SK-N-SH (cell line): ENCODE data around the gene SGMS2. TPM values are rescaled to one million over a fixed set of nuclear protein-coding genes. Genes with fewer than 3 reads are reported as not detected.

Source experiments
- CTCF ChIA-PET: fragments of 300-600, 350-600 bp; formaldehyde crosslinking; extraction: SDS; loops from one replicate; lab custom pipeline; 2021; lab: Yijun Ruan, JAX
- POLR2A ChIA-PET: fragments of 350-600 bp; sonication (Branson Sonifier 250); formaldehyde crosslinking; extraction: SDS; loops from one replicate; lab custom pipeline; 2020; ENCODE audit warnings: antibody characterized with exemption, inconsistent platforms; lab: Yijun Ruan, JAX
- DNase-seq: peaks from one replicate; pipeline ENCODE4 v3.0.0; 2012
- H2AFZ ChIP-seq: fragments of 200-600 bp; sonication (generic); 2 replicates; pipeline ENCODE4 v1.8.1; 2016; ENCODE audit warnings: antibody characterized with exemption, mild to moderate bottlenecking, low read depth
- H3F3A ChIP-seq: fragments of 200-600 bp; sonication (generic); replicated peaks from 2 replicates; pipeline ENCODE3; 2016; ENCODE audit warnings: antibody characterized with exemption, mild to moderate bottlenecking; ENCODE audit not compliant: insufficient read depth
- H3K27ac ChIP-seq, 2 experiments: fragments of 200-500 bp in 1 of 2; fragments of 200-600 bp in 1 of 2; sonication (Bioruptor generic) in 1 of 2; sonication (generic), shearing (Covaris generic) in 1 of 2; 2 replicates each; pipeline versions ENCODE4 v1.5.1 to v1.6.1; 2014 to 2016; ENCODE audit warnings: low read depth in 2 of 2, inconsistent platforms in 1 of 2, low read length in 1 of 2, mild to moderate bottlenecking in 1 of 2, mixed read lengths in 1 of 2
- H3K27me3 ChIP-seq: fragments of 200-600 bp; sonication (generic), shearing (Covaris generic); 2 replicates; pipeline ENCODE4 v1.6.1; 2016; ENCODE audit warnings: mixed run types; ENCODE audit not compliant: insufficient read depth
- H3K36me3 ChIP-seq, 2 experiments: fragments of 200-500 bp in 1 of 2; fragments of 200-600 bp in 1 of 2; sonication (Bioruptor generic) in 1 of 2; sonication (generic) in 1 of 2; replicated peaks in 1 of 2; 2 replicates each; pipeline versions ENCODE3 to v1.5.1; 2014 to 2016; ENCODE audit warnings: low read length in 1 of 2, mild to moderate bottlenecking in 1 of 2; ENCODE audit not compliant: insufficient read depth in 2 of 2, control insufficient read depth in 1 of 2
- H3K4me1 ChIP-seq, 2 experiments: fragments of 200-500 bp in 1 of 2; fragments of 200-600 bp in 1 of 2; sonication (Bioruptor generic) in 1 of 2; sonication (generic), shearing (Covaris generic) in 1 of 2; 2 replicates each; pipeline versions ENCODE4 v1.5.1 to v1.6.1; 2014 to 2016; ENCODE audit warnings: low read depth in 1 of 2, low read length in 1 of 2, mixed run types in 1 of 2; ENCODE audit not compliant: insufficient read depth in 2 of 2, control insufficient read depth in 1 of 2
- H3K4me2 ChIP-seq: fragments of 200-600 bp; sonication (generic), shearing (Covaris generic); 2 replicates; pipeline ENCODE4 v1.6.1; 2017; ENCODE audit warnings: mixed run types
- H3K4me3 ChIP-seq, 2 experiments: fragments of 200-500 bp in 1 of 2; fragments of 200-600 bp in 1 of 2; sonication (Bioruptor generic) in 1 of 2; sonication (generic), shearing (Covaris generic) in 1 of 2; 2 replicates each; pipeline versions ENCODE4 v1.5.1 to v1.8.1; 2014 to 2016; ENCODE audit warnings: low read depth in 2 of 2, inconsistent platforms in 1 of 2, low read length in 1 of 2, mild to moderate bottlenecking in 1 of 2, mixed read lengths in 1 of 2, moderate library complexity in 1 of 2
- H3K79me2 ChIP-seq: fragments of 200-600 bp; sonication (generic); 2 replicates; pipeline ENCODE4 v1.8.1; 2017; ENCODE audit warnings: mild to moderate bottlenecking; ENCODE audit not compliant: insufficient read depth
- H3K9ac ChIP-seq: fragments of 200-600 bp; sonication (generic); 2 replicates; pipeline ENCODE4 v1.6.1; 2017; ENCODE audit warnings: mixed run types
- H3K9me2 ChIP-seq: fragments of 200-600 bp; sonication (generic); 2 replicates; pipeline ENCODE4 v1.6.1; 2017; ENCODE audit warnings: mixed run types
- H3K9me3 ChIP-seq: fragments of 200-600 bp; sonication (generic); 2 replicates; pipeline ENCODE4 v1.6.1; 2017; ENCODE audit warnings: mixed run types, mild to moderate bottlenecking, moderate library complexity
- H4K20me1 ChIP-seq: fragments of 200-600 bp; sonication (generic); 2 replicates; pipeline ENCODE4 v1.6.1; 2017; ENCODE audit warnings: mild to moderate bottlenecking, mixed run types; ENCODE audit not compliant: insufficient read depth
- ELF1 ChIP-seq: IDR thresholded peaks from 2 replicates; pipeline ENCODE4 v1.4.0; 2012
- FOXM1 ChIP-seq: IDR thresholded peaks from 2 replicates; pipeline ENCODE4 v1.4.0; 2012; ENCODE audit warnings: low read depth, mild to moderate bottlenecking
- GABPA ChIP-seq: IDR thresholded peaks from 2 replicates; pipeline ENCODE4 v1.4.0; 2012; ENCODE audit warnings: low read depth, mild to moderate bottlenecking
- GATA2 ChIP-seq: sonication (generic); formaldehyde crosslinking; IDR thresholded peaks from 2 replicates; pipeline ENCODE4 v1.5.0; 2020; ENCODE audit warnings: mild to moderate bottlenecking, missing genetic modification reagents
- JUND ChIP-seq: IDR thresholded peaks from 2 replicates; pipeline ENCODE4 v1.4.0; 2012
- MEF2A ChIP-seq: IDR thresholded peaks from 2 replicates; pipeline ENCODE4 v1.4.0; 2012; ENCODE audit warnings: low read depth, borderline replicate concordance
- NFIC ChIP-seq: IDR thresholded peaks from 2 replicates; pipeline ENCODE4 v1.4.0; 2012; ENCODE audit warnings: borderline replicate concordance
- NRF1 ChIP-seq: IDR thresholded peaks from 2 replicates; pipeline ENCODE4 v1.6.1; 2012; ENCODE audit warnings: low read depth, mild to moderate bottlenecking, low read length
- POLR2AphosphoS5 ChIP-seq: IDR thresholded peaks from 2 replicates; pipeline ENCODE4 v1.6.1; 2012; ENCODE audit warnings: low read depth, low read length
- RCOR1 ChIP-seq: fragments of 150-350 bp; IDR thresholded peaks from 2 replicates; pipeline ENCODE4 v1.6.1; 2017; ENCODE audit warnings: antibody characterized with exemption, low read length
- SIN3A ChIP-seq: IDR thresholded peaks from 2 replicates; pipeline ENCODE4 v1.6.1; 2012; ENCODE audit warnings: low read depth, mild to moderate bottlenecking, low read length, moderate library complexity, borderline replicate concordance
- SMC3 ChIP-seq: IDR thresholded peaks from 2 replicates; pipeline ENCODE4 v1.6.1; 2012; ENCODE audit warnings: low read depth, low read length, improper control_type of control experiment
- TEAD4 ChIP-seq: IDR thresholded peaks from 2 replicates; pipeline ENCODE4 v1.4.0; 2012; ENCODE audit warnings: mild to moderate bottlenecking, borderline replicate concordance; ENCODE audit not compliant: insufficient read depth
- YY1 ChIP-seq: IDR thresholded peaks from 2 replicates; pipeline ENCODE4 v1.4.0; 2012; ENCODE audit warnings: low read depth, mild to moderate bottlenecking
- WGBS: methylation state at CpG from one replicate; pipeline ENCODE4 v1.1.6; 2017; ENCODE audit warnings: low lambda C conversion rate; 5-methylcytosine and 5-hydroxymethylcytosine counted together
- polyA plus RNA-seq, 3 experiments: library from polyadenylated mRNA; depleted of rRNA; stranded (reverse); fragments of >200 nt; gene quantifications; 2 replicates each; pipeline ENCODE4 v1.2.3, GENCODE V29; 2012
- TF ChIP-seq, protein P1 (sequence below): IDR thresholded peaks from 2 replicates; pipeline ENCODE4 v1.4.0; 2012; ENCODE audit warnings: low read depth, borderline replicate concordance
- TF ChIP-seq, protein P2 (sequence below): fragments of 150-350 bp; IDR thresholded peaks from 2 replicates; pipeline ENCODE4 v1.6.1; 2017; ENCODE audit warnings: antibody characterized with exemption, low read length, low read depth, borderline replicate concordance
- TF ChIP-seq, protein P3 (sequence below): IDR thresholded peaks from 2 replicates; pipeline ENCODE4 v1.4.0; 2012; ENCODE audit warnings: low read depth
- TF ChIP-seq, protein P4 (sequence below): IDR thresholded peaks from 2 replicates; pipeline ENCODE4 v1.4.0; 2012; ENCODE audit warnings: low read depth, borderline replicate concordance
- TF ChIP-seq, protein P5 (sequence below): fragments of 200-600 bp; sonication (generic); IDR thresholded peaks from 2 replicates; pipeline ENCODE4 v1.6.1; 2017; ENCODE audit warnings: antibody characterized with exemption, mild to moderate bottlenecking, moderate library complexity

Gene SGMS2
- polyA plus RNA-seq, 1 of the 3 experiments (the other 2 are of a cell fraction) = 0.82 TPM

DNA sequence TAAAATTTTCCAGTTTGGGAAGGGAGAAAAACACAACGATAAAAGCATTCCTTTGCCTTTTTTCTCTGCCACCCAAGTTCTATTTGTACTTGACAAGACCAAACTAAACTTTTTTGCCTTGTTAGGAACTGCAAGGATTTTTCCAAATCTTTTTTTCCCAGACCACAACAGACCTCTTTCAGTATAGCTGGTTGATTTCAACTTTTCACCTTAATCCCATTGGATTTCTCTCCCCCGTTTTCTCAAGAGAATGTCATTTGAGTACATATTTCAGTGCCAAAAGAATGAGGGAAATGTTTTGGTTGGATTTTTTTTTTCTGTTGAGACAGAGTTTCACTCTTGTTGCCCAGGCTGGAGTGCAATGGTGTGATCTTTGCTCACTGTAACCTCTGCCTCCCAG, 18.5 kb upstream of the SGMS2 start:
- H3K9me3 ChIP-seq = no peaks in the 10 kb centered on the region
- no peaks in the 10 kb centered on the region for H3F3A ChIP-seq
- TF ChIP-seq POLR2AphosphoS5 = no peak
- TF ChIP-seq MEF2A = no peak
- TF ChIP-seq TEAD4 = no peak
- TF ChIP-seq, protein P1, sequence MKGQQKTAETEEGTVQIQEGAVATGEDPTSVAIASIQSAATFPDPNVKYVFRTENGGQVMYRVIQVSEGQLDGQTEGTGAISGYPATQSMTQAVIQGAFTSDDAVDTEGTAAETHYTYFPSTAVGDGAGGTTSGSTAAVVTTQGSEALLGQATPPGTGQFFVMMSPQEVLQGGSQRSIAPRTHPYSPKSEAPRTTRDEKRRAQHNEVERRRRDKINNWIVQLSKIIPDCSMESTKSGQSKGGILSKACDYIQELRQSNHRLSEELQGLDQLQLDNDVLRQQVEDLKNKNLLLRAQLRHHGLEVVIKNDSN = no peak
- no peak for TF ChIP-seq FOXM1
- TF ChIP-seq GABPA = no peak
- no peak for TF ChIP-seq RCOR1
- TF ChIP-seq, all 33 proteins: peak for 0
- Histone ChIP-seq H3K36me3 (no peaks in the 10 kb centered on the region), H3K27me3 (peaks cover 15% of the 10 kb centered on the region; the same call in 1 of the 2 replicates), H4K20me1 (no peaks in the 10 kb centered on the region), H3K9me2 (no peaks in the 10 kb centered on the region), H2AFZ (no peak overlapping the region), H3K4me2 (no peak overlapping the region), H3K9ac (no peak overlapping the region), H3K27ac (no peak overlapping the region), H3K79me2 (no peaks in the 10 kb centered on the region), H3K4me3 (no peak overlapping the region), H3K4me1 (no peaks in the 10 kb centered on the region)
- CTCF ChIA-PET = no interaction called here
- POLR2A ChIA-PET = no interaction called here
- 6% methylated on average over 2 of the region's 2 CpGs for WGBS
- DNase-seq = no peak

DNA sequence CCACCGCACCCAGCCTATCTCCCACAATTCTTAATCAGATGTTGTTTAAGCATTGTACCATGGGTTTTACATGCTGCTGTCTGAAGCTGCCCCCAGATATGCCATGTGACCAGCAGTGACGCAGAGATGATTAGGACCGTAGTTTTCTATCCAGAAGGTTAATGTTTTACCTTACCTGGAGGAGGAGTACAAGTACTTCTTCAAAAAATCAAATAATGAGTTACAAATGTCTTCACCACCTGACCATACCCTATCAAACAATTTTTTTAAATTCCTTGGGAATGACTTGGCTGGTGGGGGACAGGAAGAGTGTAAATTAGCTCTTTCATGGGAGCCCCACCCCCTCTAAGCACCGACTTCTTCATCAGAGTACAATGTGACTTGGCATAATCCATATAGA, 16.2 kb upstream of the SGMS2 start:
- no peaks in the 10 kb centered on the region for H4K20me1 ChIP-seq
- TF ChIP-seq NRF1 (no peak), YY1 (no peak), GATA2 (CRISPR knock-in tag) (no peak), NFIC (no peak), SMC3 (no peak), JUND (no peak), ELF1 (no peak), SIN3A (no peak)
- TF ChIP-seq, protein P2, sequence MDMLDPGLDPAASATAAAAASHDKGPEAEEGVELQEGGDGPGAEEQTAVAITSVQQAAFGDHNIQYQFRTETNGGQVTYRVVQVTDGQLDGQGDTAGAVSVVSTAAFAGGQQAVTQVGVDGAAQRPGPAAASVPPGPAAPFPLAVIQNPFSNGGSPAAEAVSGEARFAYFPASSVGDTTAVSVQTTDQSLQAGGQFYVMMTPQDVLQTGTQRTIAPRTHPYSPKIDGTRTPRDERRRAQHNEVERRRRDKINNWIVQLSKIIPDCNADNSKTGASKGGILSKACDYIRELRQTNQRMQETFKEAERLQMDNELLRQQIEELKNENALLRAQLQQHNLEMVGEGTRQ = no peak
- TF ChIP-seq, protein P3, sequence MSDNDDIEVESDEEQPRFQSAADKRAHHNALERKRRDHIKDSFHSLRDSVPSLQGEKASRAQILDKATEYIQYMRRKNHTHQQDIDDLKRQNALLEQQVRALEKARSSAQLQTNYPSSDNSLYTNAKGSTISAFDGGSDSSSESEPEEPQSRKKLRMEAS = no peak
- TF ChIP-seq, protein P4, sequence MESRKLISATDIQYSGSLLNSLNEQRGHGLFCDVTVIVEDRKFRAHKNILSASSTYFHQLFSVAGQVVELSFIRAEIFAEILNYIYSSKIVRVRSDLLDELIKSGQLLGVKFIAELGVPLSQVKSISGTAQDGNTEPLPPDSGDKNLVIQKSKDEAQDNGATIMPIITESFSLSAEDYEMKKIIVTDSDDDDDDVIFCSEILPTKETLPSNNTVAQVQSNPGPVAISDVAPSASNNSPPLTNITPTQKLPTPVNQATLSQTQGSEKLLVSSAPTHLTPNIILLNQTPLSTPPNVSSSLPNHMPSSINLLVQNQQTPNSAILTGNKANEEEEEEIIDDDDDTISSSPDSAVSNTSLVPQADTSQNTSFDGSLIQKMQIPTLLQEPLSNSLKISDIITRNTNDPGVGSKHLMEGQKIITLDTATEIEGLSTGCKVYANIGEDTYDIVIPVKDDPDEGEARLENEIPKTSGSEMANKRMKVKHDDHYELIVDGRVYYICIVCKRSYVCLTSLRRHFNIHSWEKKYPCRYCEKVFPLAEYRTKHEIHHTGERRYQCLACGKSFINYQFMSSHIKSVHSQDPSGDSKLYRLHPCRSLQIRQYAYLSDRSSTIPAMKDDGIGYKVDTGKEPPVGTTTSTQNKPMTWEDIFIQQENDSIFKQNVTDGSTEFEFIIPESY = no peak
- TF ChIP-seq, protein P5, sequence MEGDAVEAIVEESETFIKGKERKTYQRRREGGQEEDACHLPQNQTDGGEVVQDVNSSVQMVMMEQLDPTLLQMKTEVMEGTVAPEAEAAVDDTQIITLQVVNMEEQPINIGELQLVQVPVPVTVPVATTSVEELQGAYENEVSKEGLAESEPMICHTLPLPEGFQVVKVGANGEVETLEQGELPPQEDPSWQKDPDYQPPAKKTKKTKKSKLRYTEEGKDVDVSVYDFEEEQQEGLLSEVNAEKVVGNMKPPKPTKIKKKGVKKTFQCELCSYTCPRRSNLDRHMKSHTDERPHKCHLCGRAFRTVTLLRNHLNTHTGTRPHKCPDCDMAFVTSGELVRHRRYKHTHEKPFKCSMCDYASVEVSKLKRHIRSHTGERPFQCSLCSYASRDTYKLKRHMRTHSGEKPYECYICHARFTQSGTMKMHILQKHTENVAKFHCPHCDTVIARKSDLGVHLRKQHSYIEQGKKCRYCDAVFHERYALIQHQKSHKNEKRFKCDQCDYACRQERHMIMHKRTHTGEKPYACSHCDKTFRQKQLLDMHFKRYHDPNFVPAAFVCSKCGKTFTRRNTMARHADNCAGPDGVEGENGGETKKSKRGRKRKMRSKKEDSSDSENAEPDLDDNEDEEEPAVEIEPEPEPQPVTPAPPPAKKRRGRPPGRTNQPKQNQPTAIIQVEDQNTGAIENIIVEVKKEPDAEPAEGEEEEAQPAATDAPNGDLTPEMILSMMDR = no peak
- H3K9me3 ChIP-seq = no peaks in the 10 kb centered on the region
- no peaks in the 10 kb centered on the region for H3F3A ChIP-seq
- no peak overlapping the region for H3K4me3 ChIP-seq
- peaks cover 28% of the 10 kb centered on the region; the same call in 1 of the 2 replicates for H3K27me3 ChIP-seq
- H3K9ac ChIP-seq = no peak overlapping the region
- POLR2A ChIA-PET = no interaction called here
- no peak overlapping the region for H3K4me2 ChIP-seq
- H3K36me3 ChIP-seq = no peaks in the 10 kb centered on the region
- no peaks in the 10 kb centered on the region for H3K4me1 ChIP-seq
- no peaks in the 10 kb centered on the region for H3K79me2 ChIP-seq
- 29% methylated on average over 4 of the region's 4 CpGs for WGBS
- DNase-seq = no peak
- no peaks in the 10 kb centered on the region for H3K9me2 ChIP-seq
- CTCF ChIA-PET = no interaction called here
- no peak overlapping the region for H2AFZ ChIP-seq
- no peak overlapping the region for H3K27ac ChIP-seq
